Sigmoid colon (tissue), 4 donors: ENCODE data around the gene ATXN2L.

Experiments
- CTCF ChIP-seq, 4 experiments: fragments of 450-650 bp in 3 of 4; fragments of 200-600 bp in 1 of 4; IDR thresholded peaks; one replicate each; pipeline ENCODE4 v1.5.1; 2016 to 2019; ENCODE audit warnings: antibody characterized with exemption in 4 of 4, mild to moderate bottlenecking in 3 of 4, moderate library complexity in 2 of 4
- POLR2A ChIP-seq, 2 donors: fragments of 450-650 bp; IDR thresholded peaks; one replicate each; pipeline ENCODE4 v1.6.1; 2016; ENCODE audit warnings: antibody characterized with exemption in 2 of 2, mild to moderate bottlenecking in 2 of 2, moderate library complexity in 2 of 2
- POLR2AphosphoS5 ChIP-seq, 4 donors: sonication (generic); formaldehyde crosslinking; IDR thresholded peaks; one replicate each; pipeline ENCODE4 v1.6.1; 2017; ENCODE audit warnings: antibody characterized with exemption in 4 of 4

- TF ChIP-seq CTCF (IDR thresholded peaks at IDR 0.05): no peak
- TF ChIP-seq POLR2A (IDR thresholded peaks at IDR 0.05): no peak
- no peak for TF ChIP-seq POLR2AphosphoS5 (IDR thresholded peaks at IDR 0.05)
Measured at GRCh38 chr16:28866454-28866804, 43.6 kb downstream of the ATXN2L start.
